Fibroblast of villous mesenchyme (primary cell): ENCODE results near the gene TNRC6B. TPM values are rescaled to one million over a fixed set of nuclear protein-coding genes. Genes with fewer than 3 reads are reported as not detected.
"Not testable (repeated sequence)": the region's sequence is repeated elsewhere in the genome, so short reads cannot be mapped to it uniquely, and the experiment has no call there.

Source experiments
- DNase-seq: peaks from one replicate; pipeline ENCODE4 v3.0.0-alpha.2; 2010; ENCODE audit warnings: low read depth
- H3K4me3 ChIP-seq: 2 replicates; pipeline ENCODE4 v1.5.1; 2011; ENCODE audit warnings: low read depth, mild to moderate bottlenecking, low read length
- CTCF ChIP-seq: IDR thresholded peaks from 2 replicates; pipeline ENCODE4 v1.5.1; 2012; ENCODE audit warnings: low read depth, mild to moderate bottlenecking, low read length; ENCODE audit not compliant: insufficient read depth
- total RNA-seq: library from RNA; depleted of rRNA; stranded (reverse); fragments of >200 nt; gene quantifications from 2 replicates; pipeline ENCODE4 v1.2.3, GENCODE V29; 2012

Gene TNRC6B
- total RNA-seq, 1 donor: 23.3 TPM

DNA sequence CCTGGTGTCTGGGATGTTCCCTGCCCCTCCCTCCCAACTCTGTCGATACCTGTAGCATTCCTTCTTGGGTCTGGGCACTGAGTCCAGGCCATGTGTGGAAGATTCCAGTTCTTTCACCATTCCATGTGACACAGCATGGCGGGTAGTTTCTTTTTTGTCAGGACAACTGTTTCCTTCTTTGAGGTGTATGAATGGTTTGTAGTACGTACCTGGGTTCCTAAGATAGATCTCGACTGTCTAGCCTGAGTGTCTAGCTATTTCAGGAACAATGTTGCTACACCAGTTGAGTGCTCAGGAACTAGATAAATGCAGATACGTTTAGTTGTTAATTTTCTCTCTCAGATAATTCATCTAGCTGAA lies 43.3 kb downstream of the TNRC6B start:
- DNase-seq: no peak
- no peak for TF ChIP-seq CTCF

DNA sequence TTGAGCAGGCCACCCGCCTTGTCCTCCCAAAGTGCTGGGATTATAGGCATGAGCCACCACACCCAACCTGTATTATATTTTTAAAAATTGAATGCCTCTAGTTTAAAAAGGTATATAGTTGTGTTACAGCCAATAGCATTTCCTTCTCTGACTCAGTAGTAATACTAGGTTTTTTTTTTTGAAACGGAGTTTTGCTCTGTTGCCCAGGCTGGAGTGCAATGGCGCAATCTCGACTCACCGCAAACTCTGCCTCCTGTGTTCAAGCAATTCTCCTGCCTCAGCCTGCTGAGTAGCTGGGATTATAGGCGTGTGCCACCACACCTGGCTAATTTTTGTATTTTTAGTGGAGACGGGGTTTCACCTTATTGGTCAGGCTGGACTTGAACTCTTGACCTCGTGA lies 45.3 kb downstream of the TNRC6B start:
- not testable (repeated sequence) for H3K4me3 ChIP-seq, DNase-seq

More for the DNA sequence above, 43.3 kb downstream of the TNRC6B start:
- no peak overlapping the region for H3K4me3 ChIP-seq

DNA sequence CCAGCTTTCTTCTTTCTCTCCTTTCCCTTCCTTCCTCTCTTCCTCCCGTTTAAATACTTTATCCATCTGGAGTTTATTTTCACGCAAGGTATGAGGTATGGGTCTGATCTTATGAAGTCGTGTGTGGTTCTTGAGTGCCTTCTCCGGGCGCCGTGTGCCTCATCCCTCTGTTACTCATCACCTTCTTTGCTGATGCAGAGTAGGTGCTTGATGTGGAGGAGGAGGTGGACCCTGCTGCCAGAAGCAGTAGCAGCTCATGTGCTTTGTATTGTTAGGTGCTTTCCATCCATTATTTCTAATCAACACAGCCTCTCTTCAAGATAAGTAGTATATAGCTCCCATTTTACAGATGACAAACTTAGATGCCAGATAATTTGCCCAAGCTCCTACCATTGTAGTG lies 47.0 kb downstream of the TNRC6B start:
- no peak overlapping the region for H3K4me3 ChIP-seq
- DNase-seq: no peak
- TF ChIP-seq CTCF: no peak

DNA sequence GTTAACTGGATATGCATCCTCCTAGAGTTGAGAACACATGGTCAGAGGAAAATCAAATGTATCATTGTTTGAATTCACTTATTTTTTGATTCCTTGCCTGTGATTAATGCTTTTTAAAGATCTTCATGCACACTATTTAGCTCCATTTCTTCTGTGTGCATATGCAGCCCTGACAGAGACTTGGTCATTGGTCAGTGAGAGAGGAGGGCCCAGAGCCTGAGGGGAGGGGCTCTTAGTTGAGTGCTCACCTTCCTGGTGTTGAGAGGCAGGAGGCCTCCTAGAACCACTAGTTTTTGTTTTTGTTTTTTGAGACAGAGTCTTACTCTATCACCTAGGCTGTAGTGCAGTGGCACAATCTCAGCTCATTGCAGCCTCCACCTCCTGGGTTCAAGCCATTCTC lies 48.9 kb downstream of the TNRC6B start:
- no peak for DNase-seq
- no peak for TF ChIP-seq CTCF
- no peak overlapping the region for H3K4me3 ChIP-seq

- no peak for TF ChIP-seq CTCF
- no peak overlapping the region for H3K4me3 ChIP-seq
- no peak for DNase-seq
Observed at GRCh38 chr22:40231618-40232313, 54.0 kb downstream of the TNRC6B start.

GRCh38 chr22:40232624-40233023 lies 54.9 kb downstream of the TNRC6B start:
- H3K4me3 ChIP-seq: no peak overlapping the region
- TF ChIP-seq CTCF: no peak
- no peak for DNase-seq

- no peak for DNase-seq
- H3K4me3 ChIP-seq: no peak overlapping the region
- TF ChIP-seq CTCF: no peak
Observed at GRCh38 chr22:40233886-40234285, 56.2 kb downstream of the TNRC6B start.
